Keratinocyte (primary cell): ENCODE data around the gene HRK.

Experiments used
- EZH2 ChIP-seq: IDR thresholded peaks from one replicate; pipeline ENCODE4 v1.6.1; 2012; ENCODE audit warnings: inconsistent platforms, mild to moderate bottlenecking, low read length, moderate library complexity
- TF ChIP-seq, protein P1 (sequence below), 3 experiments: IDR thresholded peaks in 1 of 3; conservative IDR thresholded peaks in 1 of 3; optimal IDR thresholded peaks in 1 of 3; 2 replicates in 2 of 3; 3 replicates in 1 of 3; pipeline versions ENCODE3 to v1.5.1; 2011; ENCODE audit warnings: low read length in 3 of 3, mild to moderate bottlenecking in 3 of 3, moderate library complexity in 2 of 3, control low read depth in 1 of 3, inconsistent platforms in 1 of 3; ENCODE audit not compliant: insufficient read depth in 2 of 3; ENCODE audit errors: extremely low read depth in 1 of 3

DNA sequence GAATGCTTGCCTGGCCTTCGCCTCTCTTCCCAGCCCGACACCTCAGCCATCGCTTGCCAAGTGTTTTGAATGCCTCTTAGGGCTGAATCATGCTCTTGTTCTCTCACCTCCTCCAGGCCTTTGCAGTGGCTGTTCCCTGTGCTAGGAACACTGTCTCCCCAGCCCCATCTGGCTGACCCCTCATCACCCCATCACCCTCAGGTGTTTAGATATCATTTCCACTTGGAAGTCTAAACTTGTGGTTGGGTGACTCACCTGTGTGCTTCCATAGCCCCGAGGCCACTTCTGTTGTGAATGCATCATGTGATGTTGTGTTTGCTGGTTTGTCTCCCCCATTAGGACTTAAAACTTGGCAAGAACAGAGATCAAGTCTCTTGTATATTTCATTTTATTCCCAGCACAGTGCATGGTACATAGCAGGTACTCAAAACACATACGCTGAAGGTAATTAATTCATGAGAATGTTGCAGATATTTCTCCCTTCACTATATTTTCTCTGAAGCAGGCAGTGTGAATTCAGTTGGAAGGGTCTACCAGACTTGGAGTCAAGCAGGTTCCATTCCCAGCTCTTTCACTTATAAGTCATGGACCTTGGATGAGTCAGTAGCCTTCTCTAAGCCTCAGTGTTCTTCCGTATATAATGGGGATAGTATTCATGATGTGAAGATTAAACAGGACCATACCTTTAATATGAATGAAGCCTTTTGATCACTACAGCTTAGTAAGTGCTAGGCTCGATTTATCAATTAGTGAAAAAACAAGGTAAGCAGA, 67.8 kb downstream of the HRK start:
- TF ChIP-seq, protein P1, sequence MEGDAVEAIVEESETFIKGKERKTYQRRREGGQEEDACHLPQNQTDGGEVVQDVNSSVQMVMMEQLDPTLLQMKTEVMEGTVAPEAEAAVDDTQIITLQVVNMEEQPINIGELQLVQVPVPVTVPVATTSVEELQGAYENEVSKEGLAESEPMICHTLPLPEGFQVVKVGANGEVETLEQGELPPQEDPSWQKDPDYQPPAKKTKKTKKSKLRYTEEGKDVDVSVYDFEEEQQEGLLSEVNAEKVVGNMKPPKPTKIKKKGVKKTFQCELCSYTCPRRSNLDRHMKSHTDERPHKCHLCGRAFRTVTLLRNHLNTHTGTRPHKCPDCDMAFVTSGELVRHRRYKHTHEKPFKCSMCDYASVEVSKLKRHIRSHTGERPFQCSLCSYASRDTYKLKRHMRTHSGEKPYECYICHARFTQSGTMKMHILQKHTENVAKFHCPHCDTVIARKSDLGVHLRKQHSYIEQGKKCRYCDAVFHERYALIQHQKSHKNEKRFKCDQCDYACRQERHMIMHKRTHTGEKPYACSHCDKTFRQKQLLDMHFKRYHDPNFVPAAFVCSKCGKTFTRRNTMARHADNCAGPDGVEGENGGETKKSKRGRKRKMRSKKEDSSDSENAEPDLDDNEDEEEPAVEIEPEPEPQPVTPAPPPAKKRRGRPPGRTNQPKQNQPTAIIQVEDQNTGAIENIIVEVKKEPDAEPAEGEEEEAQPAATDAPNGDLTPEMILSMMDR (optimal IDR thresholded peaks at IDR 0.05 in 1 of 3, IDR thresholded peaks at IDR 0.05 in 1 of 3, conservative IDR thresholded peaks at IDR 0.05 in 1 of 3; ENCODE audit: extremely low read depth in 1 of 3, insufficient read depth in 2 of 3, low read length in 3 of 3), result no peak
- TF ChIP-seq EZH2, result no peak
